Stimulated activated CD4-positive, alpha-beta T cell treated with anti-CD3 and anti-CD28 coated beads, Interleukin-1b, Interleukin-23, amount 100 ng/mL, for 1 hour (primary cell): ENCODE measurements around the gene FOXP4.

Experiments used
- DNase-seq, 2 donors: peaks; one replicate each; pipeline ENCODE4 v3.0.0-alpha.2; 2020; ENCODE audit warnings: low read depth in 2 of 2

FOXP4 gene

DNA sequence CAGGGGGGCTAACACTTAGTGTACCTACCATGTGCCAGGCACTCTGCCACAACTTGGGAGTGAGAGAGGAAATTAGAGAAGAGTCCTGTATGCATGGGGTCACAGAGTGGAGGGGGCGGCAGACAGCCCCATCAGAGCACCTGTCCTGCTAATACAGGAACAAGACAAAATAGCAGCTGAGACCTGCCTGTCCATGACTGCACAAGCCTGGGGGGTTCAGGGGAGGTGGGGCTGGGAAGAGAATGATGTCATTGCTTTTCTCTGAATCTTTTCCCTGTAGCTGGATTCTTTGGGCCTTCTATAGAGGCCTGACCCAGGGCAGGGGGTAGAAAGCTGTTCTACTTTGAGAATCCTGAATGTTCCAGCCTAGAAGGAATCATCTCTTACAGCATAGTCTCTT lies 37.4 kb downstream of the FOXP4 start:
- DNase-seq, result no peak

DNA sequence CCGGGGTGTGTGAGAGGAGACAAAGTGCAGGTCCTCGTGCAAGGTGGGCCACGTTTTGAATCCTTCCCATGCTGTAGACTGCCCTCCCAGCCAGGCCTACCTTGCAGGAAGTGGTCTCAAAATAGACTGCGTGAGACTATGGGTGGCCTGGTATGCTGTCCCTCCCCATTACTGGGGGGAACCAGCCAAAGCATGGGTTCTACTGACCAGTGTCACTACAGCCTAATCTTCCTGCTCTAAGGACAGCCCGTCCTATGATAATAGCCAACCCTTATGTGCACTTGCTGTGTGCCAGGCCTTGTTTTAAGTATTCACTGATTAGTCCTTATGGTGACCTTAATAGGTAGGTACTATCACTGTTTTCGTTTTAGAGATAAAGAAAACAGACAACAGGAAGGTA lies 38.0 kb downstream of the FOXP4 start:
- no peak for DNase-seq

DNA sequence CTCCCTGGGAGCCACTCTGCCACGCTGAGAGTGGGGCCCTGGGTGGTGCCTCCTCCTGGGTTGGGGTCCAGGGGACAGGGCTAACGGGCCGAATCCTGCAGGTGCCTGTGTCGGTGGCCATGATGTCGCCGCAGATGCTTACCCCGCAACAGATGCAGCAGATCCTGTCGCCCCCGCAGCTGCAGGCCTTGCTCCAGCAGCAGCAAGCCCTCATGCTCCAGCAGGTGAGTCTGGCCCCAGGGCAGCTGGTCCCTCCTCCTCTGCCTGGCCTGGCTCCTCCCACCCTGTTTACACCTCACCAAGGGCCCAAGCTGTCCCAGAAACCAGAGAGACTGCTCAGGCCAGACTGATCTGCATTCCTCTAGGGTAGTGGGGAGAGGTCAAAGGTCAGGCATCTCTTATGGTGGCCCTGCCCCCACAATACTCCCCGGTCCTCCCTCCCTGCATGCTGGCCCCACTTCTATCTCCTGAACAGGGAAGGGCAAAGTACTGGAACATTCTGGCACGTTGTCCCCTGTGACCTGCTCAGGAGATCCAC lies 38.6 kb downstream of the FOXP4 start:
- DNase-seq, result no peak

DNA sequence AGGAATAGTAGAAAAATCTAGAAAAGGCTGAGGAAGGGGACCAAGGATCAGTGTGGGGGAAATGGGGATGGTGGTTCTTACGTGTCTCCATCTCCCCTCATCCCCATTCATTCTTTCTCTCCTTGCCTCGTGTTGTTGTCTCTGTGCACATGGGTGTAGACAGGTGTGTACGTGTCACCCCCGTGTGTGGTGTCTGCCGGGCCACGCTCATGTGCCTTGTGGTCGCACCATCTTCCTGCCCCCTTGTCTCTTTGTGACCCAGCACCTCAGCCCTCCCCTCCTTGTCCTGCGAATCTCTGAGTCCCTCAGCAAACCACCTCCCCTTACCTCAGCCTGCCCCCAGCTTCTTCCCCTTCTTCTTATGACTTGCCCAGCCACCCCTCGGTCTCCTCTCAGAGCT lies 39.4 kb downstream of the FOXP4 start:
- DNase-seq, result no peak

DNA sequence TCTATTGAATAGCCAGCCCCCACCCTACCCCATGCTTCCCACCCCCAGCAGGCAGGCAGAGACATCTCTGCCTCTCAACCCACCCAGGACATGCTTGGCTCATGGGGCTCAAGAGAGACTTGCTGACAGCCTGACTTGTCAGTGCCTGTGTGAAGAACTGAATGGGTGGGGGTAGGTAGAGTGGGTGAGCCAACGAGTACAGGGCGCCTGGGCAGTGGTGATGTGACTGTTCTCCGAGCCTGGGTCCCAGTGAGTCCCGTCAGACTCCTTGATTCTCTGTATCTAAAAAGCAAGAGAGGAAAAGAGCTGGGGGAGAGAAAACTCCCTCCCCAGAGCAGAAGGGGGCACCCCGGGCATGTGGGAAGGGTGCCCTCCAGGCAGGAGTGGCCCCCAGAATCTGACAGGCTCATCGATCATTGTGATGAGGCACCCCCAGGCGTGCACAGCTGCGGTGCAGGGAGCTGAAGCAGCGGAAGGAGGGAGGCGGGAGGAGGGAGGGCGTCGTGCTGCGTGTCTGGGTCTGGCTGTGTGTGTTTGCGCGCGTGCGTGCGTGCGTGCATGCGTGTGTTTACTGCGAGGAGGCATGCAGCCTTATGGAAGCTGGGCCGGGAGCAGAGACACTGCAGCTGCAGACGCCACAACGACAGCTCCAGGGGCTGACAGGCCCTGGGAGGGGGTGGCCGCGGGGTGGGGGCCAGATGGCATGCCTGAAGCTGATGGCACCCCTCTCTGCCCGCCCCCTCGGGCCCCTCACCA lies 40.2 kb downstream of the FOXP4 start:
- DNase-seq, result no peak

DNA sequence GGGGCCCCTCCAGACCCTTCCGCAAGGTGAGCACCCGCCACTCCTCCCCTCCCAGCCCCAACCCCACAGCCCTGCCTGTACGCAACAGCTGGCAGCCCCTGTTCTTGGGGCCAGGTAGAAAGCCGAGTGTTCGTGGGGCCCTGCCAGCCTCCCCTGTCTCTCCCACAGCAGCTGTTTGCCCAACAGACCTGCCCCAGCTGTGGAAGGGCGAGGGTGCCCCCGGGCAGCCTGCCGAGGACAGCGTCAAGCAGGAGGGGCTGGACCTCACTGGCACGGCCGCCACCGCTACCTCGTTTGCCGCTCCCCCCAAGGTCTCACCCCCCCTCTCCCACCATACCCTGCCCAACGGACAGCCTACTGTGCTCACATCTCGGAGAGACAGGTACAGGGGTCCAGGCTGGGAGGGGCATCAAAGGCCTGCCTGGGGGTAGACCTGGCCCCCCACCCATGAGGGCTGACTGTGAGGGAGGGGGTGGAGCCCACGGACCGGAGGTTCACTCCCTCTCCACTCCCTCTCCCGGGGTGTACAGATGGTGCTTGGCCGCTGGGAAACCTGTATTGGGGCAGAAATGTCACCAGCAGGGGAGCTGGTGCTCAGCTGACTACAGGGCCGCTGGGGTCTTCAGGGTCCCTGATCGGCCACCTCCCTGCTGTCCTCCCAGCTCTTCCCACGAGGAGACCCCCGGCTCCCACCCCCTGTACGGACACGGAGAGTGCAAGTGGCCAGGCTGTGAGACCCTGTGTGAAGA lies 41.1 kb downstream of the FOXP4 start:
- no peak for DNase-seq

DNA sequence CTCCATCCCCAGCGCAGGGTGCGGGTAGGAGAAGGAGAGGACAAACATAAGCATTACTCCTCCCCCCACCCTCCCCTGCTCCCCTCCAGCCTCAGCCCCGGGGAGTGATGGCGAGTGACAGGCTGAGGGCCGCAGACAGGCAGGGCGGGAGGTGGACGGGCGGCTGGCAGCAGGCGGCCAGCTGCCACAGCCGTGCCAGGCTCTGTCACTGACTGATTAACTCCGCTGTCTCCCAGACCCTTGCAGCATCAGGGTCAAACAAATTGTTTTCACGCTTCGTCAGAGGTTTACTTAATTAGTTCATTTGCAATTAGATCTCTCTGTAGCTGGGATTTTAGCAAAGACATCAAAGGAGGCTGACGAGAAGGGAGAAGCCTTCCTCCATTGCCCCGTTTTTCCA lies 41.9 kb downstream of the FOXP4 start:
- DNase-seq, result no peak

DNA sequence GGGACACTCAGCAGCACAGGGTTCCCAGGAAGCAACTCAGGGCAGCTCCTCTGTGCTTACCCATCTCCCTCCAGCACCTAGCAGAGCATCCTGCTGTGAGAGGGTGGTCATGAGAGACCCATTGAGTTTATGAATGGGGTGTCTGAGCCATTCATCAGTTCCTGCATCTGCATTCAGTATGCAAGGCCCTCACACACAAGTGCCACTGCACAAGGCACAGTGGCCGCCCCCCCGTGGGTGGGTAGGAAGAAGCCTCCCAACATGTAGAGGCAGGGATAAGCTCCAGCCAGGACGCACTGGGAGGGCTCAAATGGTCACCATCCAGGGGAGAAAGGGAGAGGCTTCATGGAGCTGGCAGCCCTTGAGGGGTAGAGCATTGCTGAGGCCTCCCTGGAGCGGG lies 43.0 kb downstream of the FOXP4 start:
- DNase-seq, result no peak

- no peak for DNase-seq
Measured at GRCh38 chr6:41589636-41590622, 43.7 kb downstream of the FOXP4 start.

DNA sequence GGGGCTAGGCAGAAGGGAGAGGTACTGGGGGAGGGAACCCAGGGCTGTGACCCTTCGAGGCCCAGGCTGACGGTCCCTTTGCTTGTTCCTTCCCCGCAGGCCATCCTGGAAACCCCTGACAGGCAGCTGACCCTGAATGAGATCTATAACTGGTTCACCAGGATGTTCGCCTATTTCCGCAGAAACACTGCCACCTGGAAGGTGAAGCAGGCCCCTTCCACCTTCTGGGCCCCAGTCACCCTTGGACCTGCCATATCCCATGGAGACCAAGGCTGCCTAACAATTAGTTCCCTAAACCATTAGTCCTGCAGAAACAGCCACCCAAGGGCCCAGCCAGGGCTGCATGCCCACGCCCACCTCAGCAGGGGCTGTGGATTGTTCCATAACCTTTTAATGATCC lies 44.9 kb downstream of the FOXP4 start:
- no peak for DNase-seq

GRCh38 chr6:41591859-41592502 lies 45.8 kb downstream of the FOXP4 start:
- peak; percentile 55 to 76 for DNase-seq

- no peak for DNase-seq
Measured at GRCh38 chr6:41593406-41593805, 47.2 kb downstream of the FOXP4 start.

GRCh38 chr6:41593839-41594238 lies 47.7 kb downstream of the FOXP4 start:
- DNase-seq, result no peak

DNA sequence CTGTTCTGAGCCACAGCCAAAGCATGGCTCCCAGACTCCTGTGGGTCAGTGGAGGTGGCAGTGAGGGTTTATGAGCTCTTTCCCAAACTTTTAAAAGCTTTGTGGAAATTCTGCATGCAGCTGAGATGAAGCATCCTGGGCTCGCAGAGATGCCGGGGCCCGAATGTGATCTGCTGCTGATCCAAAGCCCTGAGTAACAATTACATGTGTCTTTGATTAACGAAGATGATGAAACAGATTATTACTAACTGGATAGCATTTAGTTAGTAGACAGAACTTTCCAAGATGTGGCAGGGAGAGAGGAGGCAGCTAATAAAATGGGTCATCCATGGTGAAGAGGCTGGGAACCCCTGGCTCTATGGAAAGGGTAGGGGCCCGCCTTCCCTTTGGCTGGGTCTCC lies 48.1 kb downstream of the FOXP4 start:
- DNase-seq, result no peak

DNA sequence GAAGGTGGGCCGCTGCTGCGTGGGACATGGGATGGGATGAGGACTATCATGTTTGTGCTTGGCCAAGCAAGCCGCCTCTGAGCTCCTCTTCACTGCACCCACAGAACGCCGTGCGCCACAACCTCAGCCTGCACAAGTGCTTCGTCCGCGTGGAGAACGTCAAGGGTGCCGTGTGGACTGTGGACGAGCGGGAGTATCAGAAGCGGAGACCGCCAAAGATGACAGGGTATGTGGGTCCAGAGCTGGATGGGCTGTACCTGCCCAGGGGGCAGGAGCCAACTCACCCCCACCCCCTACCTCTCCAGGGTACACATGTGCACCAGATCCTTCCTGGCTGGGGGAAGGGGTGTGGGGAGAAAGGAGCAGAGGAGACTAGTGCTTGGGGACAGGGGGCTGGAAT lies 48.6 kb downstream of the FOXP4 start:
- DNase-seq, result no peak

- no peak for DNase-seq
Measured at GRCh38 chr6:41595166-41595565, 49.0 kb downstream of the FOXP4 start.

- no peak for DNase-seq
Measured at GRCh38 chr6:41596096-41596685, 50.0 kb downstream of the FOXP4 start.

DNA sequence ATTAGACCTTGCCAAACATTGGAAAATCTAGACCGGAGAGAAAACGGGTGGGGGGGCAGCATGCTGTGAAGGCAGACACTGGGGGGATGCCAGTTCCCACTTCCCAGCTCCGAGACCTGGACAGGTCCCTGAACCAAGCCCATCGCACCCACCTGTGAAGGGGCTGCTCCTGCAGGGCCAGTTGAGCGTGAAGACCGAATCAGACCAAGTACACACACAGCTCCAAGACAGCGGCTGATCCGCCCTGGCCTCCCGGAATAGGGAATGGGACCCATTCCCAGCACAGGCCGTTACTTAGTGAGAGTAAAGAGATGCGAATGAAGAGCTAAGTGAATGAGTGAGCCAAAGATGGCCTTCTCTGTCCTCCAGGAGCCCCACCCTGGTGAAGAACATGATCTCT lies 50.6 kb downstream of the FOXP4 start:
- DNase-seq, result no peak

DNA sequence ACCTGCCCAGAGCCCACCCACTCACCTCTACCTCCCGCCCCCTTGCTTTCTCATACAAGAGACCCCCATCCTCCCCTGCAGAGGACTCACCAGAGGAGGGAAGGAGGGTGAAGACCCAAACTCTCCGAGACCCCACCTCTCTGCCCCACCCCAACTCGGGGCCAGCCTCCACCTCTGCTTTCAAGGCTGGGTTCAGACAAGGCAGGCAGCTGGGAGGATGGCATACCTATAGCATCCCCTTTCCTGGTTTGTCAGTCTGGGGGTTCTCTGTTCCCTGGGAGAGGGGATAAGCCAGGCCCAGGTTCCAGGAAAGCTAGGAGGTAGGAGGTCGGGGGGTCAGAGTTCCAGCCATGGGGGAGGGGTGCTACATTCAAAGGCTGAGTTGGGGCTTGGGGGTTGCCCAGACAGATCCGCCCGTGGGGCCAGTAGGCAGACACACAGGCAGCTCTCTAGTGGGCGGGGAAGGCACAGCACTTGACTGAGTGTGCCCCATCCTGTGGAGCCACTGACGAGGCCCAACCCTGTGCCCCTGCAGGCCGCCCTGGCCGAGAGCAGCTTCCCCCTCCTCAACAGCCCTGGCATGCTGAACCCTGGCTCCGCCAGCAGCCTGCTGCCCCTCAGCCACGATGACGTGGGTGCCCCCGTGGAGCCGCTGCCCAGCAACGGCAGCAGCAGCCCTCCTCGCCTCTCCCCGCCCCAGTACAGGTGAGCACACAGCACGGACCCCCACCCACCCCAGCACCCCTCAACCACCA lies 51.2 kb downstream of the FOXP4 start:
- DNase-seq, result no peak

- DNase-seq, result no peak
Measured at GRCh38 chr6:41598670-41599014, 52.5 kb downstream of the FOXP4 start.
